Activated naive CD8-positive, alpha-beta T cell treated with anti-CD3 and anti-CD28 coated beads for 36 hours (primary cell): Measurements from ENCODE around the gene SHC1. TPM values are rescaled to one million over a fixed set of nuclear protein-coding genes. Genes with fewer than 3 reads are reported as not detected.
A peak's percentile ranks its signal among the peaks of the same experiment; 100 is the strongest.
"Not testable (repeated sequence)": the region's sequence is repeated elsewhere in the genome, so short reads cannot be mapped to it uniquely, and the experiment has no call there.

Experiments
- DNase-seq: peaks from one replicate; pipeline ENCODE4 v3.0.0; 2021
- H3K27ac Mint-ChIP-seq: one replicate; pipeline ENCODE4 v1.8.0; 2022; ENCODE audit warnings: mild to moderate bottlenecking, moderate library complexity, mixed read lengths
- H3K27me3 Mint-ChIP-seq: one replicate; pipeline ENCODE4 v1.8.0; 2022; ENCODE audit warnings: mild to moderate bottlenecking, mixed read lengths
- H3K36me3 Mint-ChIP-seq: one replicate; pipeline ENCODE4 v1.8.0; 2021; ENCODE audit warnings: mild to moderate bottlenecking, mixed read lengths
- H3K4me1 Mint-ChIP-seq: one replicate; pipeline ENCODE4 v1.8.0; 2021; ENCODE audit warnings: mixed read lengths
- H3K4me3 Mint-ChIP-seq: one replicate; pipeline ENCODE4 v1.8.0; 2022; ENCODE audit warnings: mild to moderate bottlenecking, moderate library complexity, mixed read lengths
- H3K9me3 Mint-ChIP-seq: one replicate; pipeline ENCODE4 v1.8.0; 2022; ENCODE audit warnings: mixed read lengths
- total RNA-seq, 2 experiments: library from RNA; stranded (reverse); gene quantifications; one replicate each; pipeline ENCODE4 v1.2.3, GENCODE V29; 2021

Gene SHC1
- total RNA-seq, 2 experiments from 2014 or later: 34.7 to 38.4 TPM

GRCh38 chr1:154992721-154993571 lies 22.4 kb upstream of the SHC1 start:
- peaks cover 14% of the 10 kb centered on the region for H3K36me3 Mint-ChIP-seq
- peaks cover 19% of the 10 kb centered on the region for H3K27me3 Mint-ChIP-seq
- H3K4me3 Mint-ChIP-seq: no peak overlapping the region
- H3K9me3 Mint-ChIP-seq: no peaks in the 10 kb centered on the region
- no peak for DNase-seq
- no peak overlapping the region for H3K27ac Mint-ChIP-seq
- peaks cover 33% of the 10 kb centered on the region for H3K4me1 Mint-ChIP-seq

GRCh38 chr1:154990276-154990675 lies 19.7 kb upstream of the SHC1 start:
- H3K27ac Mint-ChIP-seq: no peak overlapping the region
- peaks cover 19% of the 10 kb centered on the region for H3K36me3 Mint-ChIP-seq
- peaks cover 27% of the 10 kb centered on the region for H3K4me1 Mint-ChIP-seq
- H3K9me3 Mint-ChIP-seq: no peaks in the 10 kb centered on the region
- H3K27me3 Mint-ChIP-seq: no peaks in the 10 kb centered on the region
- H3K4me3 Mint-ChIP-seq: no peak overlapping the region
- DNase-seq: no peak

- no peaks in the 10 kb centered on the region for H3K9me3 Mint-ChIP-seq
- H3K36me3 Mint-ChIP-seq: peaks cover 22% of the 10 kb centered on the region
- H3K4me1 Mint-ChIP-seq: peaks cover 22% of the 10 kb centered on the region
- H3K4me3 Mint-ChIP-seq: no peak overlapping the region
- no peak for DNase-seq
- no peak overlapping the region for H3K27ac Mint-ChIP-seq
- H3K27me3 Mint-ChIP-seq: no peaks in the 10 kb centered on the region
Observed at GRCh38 chr1:154989195-154989860, 18.8 kb upstream of the SHC1 start.

GRCh38 chr1:154988058-154988954 lies 17.8 kb upstream of the SHC1 start:
- no peaks in the 10 kb centered on the region for H3K9me3 Mint-ChIP-seq

GRCh38 chr1:154987326-154987725 lies 16.8 kb upstream of the SHC1 start:
- Mint-ChIP-seq H3K27ac (no peak overlapping the region), H3K4me3 (no peak overlapping the region), H3K4me1 (peaks cover 19% of the 10 kb centered on the region), H3K9me3 (no peaks in the 10 kb centered on the region), H3K27me3 (no peaks in the 10 kb centered on the region), H3K36me3 (peaks cover 22% of the 10 kb centered on the region)
- DNase-seq: no peak

More at GRCh38 chr1:154988058-154988954, 17.8 kb upstream of the SHC1 start:
- H3K4me1 Mint-ChIP-seq: peaks cover 23% of the 10 kb centered on the region
- no peak overlapping the region for H3K27ac Mint-ChIP-seq
- H3K36me3 Mint-ChIP-seq: peaks cover 22% of the 10 kb centered on the region
- H3K27me3 Mint-ChIP-seq: no peaks in the 10 kb centered on the region
- DNase-seq: no peak
- no peak overlapping the region for H3K4me3 Mint-ChIP-seq

GRCh38 chr1:154986736-154987135 lies 16.2 kb upstream of the SHC1 start:
- Mint-ChIP-seq H3K36me3 (peaks cover 22% of the 10 kb centered on the region), H3K4me1 (peaks cover 21% of the 10 kb centered on the region)
- H3K9me3 Mint-ChIP-seq, DNase-seq, H3K27me3 Mint-ChIP-seq, H3K4me3 Mint-ChIP-seq, H3K27ac Mint-ChIP-seq: not testable (repeated sequence)

- peaks cover 29% of the 10 kb centered on the region for H3K36me3 Mint-ChIP-seq
- no peak overlapping the region for H3K27ac Mint-ChIP-seq
- H3K4me3 Mint-ChIP-seq: no peak overlapping the region
- no peak for DNase-seq
- no peaks in the 10 kb centered on the region for H3K27me3 Mint-ChIP-seq
- H3K9me3 Mint-ChIP-seq: no peaks in the 10 kb centered on the region
- peaks cover 17% of the 10 kb centered on the region for H3K4me1 Mint-ChIP-seq
Observed at GRCh38 chr1:154983776-154984466, 13.4 kb upstream of the SHC1 start.

- DNase-seq: peak; percentile 97
- Mint-ChIP-seq H3K27me3 (no peaks in the 10 kb centered on the region), H3K27ac (no peak within 1 kb of the TSS), H3K9me3 (no peaks in the 10 kb centered on the region), H3K36me3 (peaks cover 24% of the 10 kb centered on the region), H3K4me1 (peaks cover 11% of the 10 kb centered on the region), H3K4me3 (no peak within 1 kb of the TSS)
Observed at GRCh38 chr1:154982897-154983648, 12.5 kb upstream of the SHC1 start, which contains the start of gene FLAD1. Gene FLAD1 (plus strand): TSS chr1:154983344. CDS start chr1:154983695, 351 bp downstream.

GRCh38 chr1:154982341-154982740 lies 11.8 kb upstream of the SHC1 start:
- peaks cover 29% of the 10 kb centered on the region for H3K36me3 Mint-ChIP-seq
- no peak overlapping the region for H3K4me3 Mint-ChIP-seq
- no peaks in the 10 kb centered on the region for H3K27me3 Mint-ChIP-seq
- H3K4me1 Mint-ChIP-seq: peaks cover 9% of the 10 kb centered on the region
- no peaks in the 10 kb centered on the region for H3K9me3 Mint-ChIP-seq
- DNase-seq: no peak
- no peak overlapping the region for H3K27ac Mint-ChIP-seq

GRCh38 chr1:154978360-154978759 lies 7.8 kb upstream of the SHC1 start:
- H3K27ac Mint-ChIP-seq: no peak overlapping the region
- H3K27me3 Mint-ChIP-seq: no peaks in the 10 kb centered on the region
- peaks cover 32% of the 10 kb centered on the region for H3K36me3 Mint-ChIP-seq
- DNase-seq: no peak
- H3K4me1 Mint-ChIP-seq: peaks cover 3% of the 10 kb centered on the region
- no peaks in the 10 kb centered on the region for H3K9me3 Mint-ChIP-seq
- no peak overlapping the region for H3K4me3 Mint-ChIP-seq

GRCh38 chr1:154977762-154978161 lies 7.2 kb upstream of the SHC1 start:
- DNase-seq, H3K4me1 Mint-ChIP-seq, H3K27me3 Mint-ChIP-seq, H3K9me3 Mint-ChIP-seq, H3K27ac Mint-ChIP-seq, H3K4me3 Mint-ChIP-seq: not testable (repeated sequence)
- peaks cover 32% of the 10 kb centered on the region for H3K36me3 Mint-ChIP-seq

- H3K27ac Mint-ChIP-seq: no peak overlapping the region
- H3K9me3 Mint-ChIP-seq: no peaks in the 10 kb centered on the region
Observed at GRCh38 chr1:154975409-154976059, 5.0 kb upstream of the SHC1 start.

GRCh38 chr1:154974808-154975408 lies 4.4 kb upstream of the SHC1 start:
- H3K27ac Mint-ChIP-seq: no peak overlapping the region
- peaks cover 31% of the 10 kb centered on the region for H3K36me3 Mint-ChIP-seq
- H3K9me3 Mint-ChIP-seq: no peaks in the 10 kb centered on the region
- H3K4me3 Mint-ChIP-seq: no peak overlapping the region
- DNase-seq: peak; percentile 93
- no peaks in the 10 kb centered on the region for H3K27me3 Mint-ChIP-seq
- peaks cover 21% of the 10 kb centered on the region for H3K4me1 Mint-ChIP-seq

More at GRCh38 chr1:154975409-154976059, 5.0 kb upstream of the SHC1 start:
- H3K27me3 Mint-ChIP-seq: no peaks in the 10 kb centered on the region
- DNase-seq: peak; percentile 72
- H3K4me3 Mint-ChIP-seq: no peak overlapping the region
- peaks cover 21% of the 10 kb centered on the region for H3K4me1 Mint-ChIP-seq
- H3K36me3 Mint-ChIP-seq: peaks cover 32% of the 10 kb centered on the region
